H1 (cell line): ENCODE data around the gene STX11.

ENCODE experiments used
- ATF2 ChIP-seq: IDR thresholded peaks from 2 replicates; pipeline ENCODE4 v1.6.1; 2012; ENCODE audit warnings: low read length, inconsistent platforms
- BRCA1 ChIP-seq: IDR thresholded peaks from 2 replicates; pipeline ENCODE4 v1.6.1; 2012; ENCODE audit warnings: low read depth, low read length, improper control_type of control experiment
- CTCF ChIP-seq, 3 experiments: IDR thresholded peaks; 1 replicate in 2 of 3; 2 replicates in 1 of 3; pipeline versions ENCODE4 v1.5.1 to v1.6.1; 2011; ENCODE audit warnings: low read length in 3 of 3, mild to moderate bottlenecking in 3 of 3, inconsistent platforms in 2 of 3, low read depth in 1 of 3, moderate library complexity in 1 of 3; ENCODE audit not compliant: insufficient read depth in 1 of 3; ENCODE audit errors: control extremely low read depth in 1 of 3
- E2F6 ChIP-seq: IDR thresholded peaks from 2 replicates; pipeline ENCODE4 v1.6.1; 2012; ENCODE audit warnings: inconsistent platforms
- EGR1 ChIP-seq: IDR thresholded peaks from 2 replicates; pipeline ENCODE4 v1.6.1; 2011; ENCODE audit warnings: low read depth, low read length, borderline replicate concordance
- EP300 ChIP-seq, 2 experiments: IDR thresholded peaks; 1 replicate in 1 of 2; 2 replicates in 1 of 2; pipeline ENCODE4 v1.6.1; 2011 to 2012; ENCODE audit warnings: low read depth in 2 of 2, low read length in 2 of 2, mild to moderate bottlenecking in 2 of 2, borderline replicate concordance in 1 of 2, inconsistent platforms in 1 of 2, moderate library complexity in 1 of 2
- MAFK ChIP-seq: IDR thresholded peaks from 2 replicates; pipeline ENCODE4 v1.6.1; 2012; ENCODE audit warnings: low read depth, mild to moderate bottlenecking, improper control_type of control experiment, low read length
- MAX ChIP-seq: IDR thresholded peaks from 2 replicates; pipeline ENCODE4 v1.6.1; 2012; ENCODE audit warnings: inconsistent platforms
- POLR2A ChIP-seq, 2 experiments: IDR thresholded peaks; 1 replicate in 1 of 2; 2 replicates in 1 of 2; pipeline ENCODE4 v1.6.1; 2011; ENCODE audit warnings: low read depth in 2 of 2, low read length in 2 of 2, mild to moderate bottlenecking in 2 of 2; ENCODE audit errors: control extremely low read depth in 1 of 2
- POU5F1 ChIP-seq: IDR thresholded peaks from 2 replicates; pipeline ENCODE4 v1.6.1; 2011; ENCODE audit warnings: low read depth, mild to moderate bottlenecking, low read length, moderate library complexity
- SIN3A ChIP-seq, 2 experiments: IDR thresholded peaks in 1 of 2; conservative IDR thresholded peaks in 1 of 2; 2 replicates each; pipeline ENCODE4 v1.6.1; 2011 to 2012; ENCODE audit warnings: low read length in 2 of 2, improper control_type of control experiment in 1 of 2, low read depth in 1 of 2, mild to moderate bottlenecking in 1 of 2
- SP1 ChIP-seq: IDR thresholded peaks from 2 replicates; pipeline ENCODE4 v1.6.1; 2011; ENCODE audit warnings: low read depth, low read length
- TAF1 ChIP-seq: IDR thresholded peaks from 2 replicates; pipeline ENCODE4 v1.6.1; 2011; ENCODE audit warnings: mild to moderate bottlenecking, low read depth, low read length
- USF2 ChIP-seq: IDR thresholded peaks from 2 replicates; pipeline ENCODE4 v1.6.1; 2011; ENCODE audit warnings: low read length, improper control_type of control experiment

- TF ChIP-seq CTCF (IDR thresholded peaks at IDR 0.05; ENCODE audit: control extremely low read depth in 1 of 3, insufficient read depth in 1 of 3, low read depth in 1 of 3, low read length in 3 of 3): no peak
- TF ChIP-seq MAFK: no peak
- no peak for TF ChIP-seq MAX
- no peak for TF ChIP-seq ATF2
- no peak for TF ChIP-seq E2F6
- no peak for TF ChIP-seq SIN3A (conservative IDR thresholded peaks at IDR 0.05 in 1 of 2, IDR thresholded peaks at IDR 0.05 in 1 of 2; ENCODE audit: low read depth in 1 of 2, low read length in 2 of 2)
- TF ChIP-seq TAF1: no peak
- no peak for TF ChIP-seq EP300 (IDR thresholded peaks at IDR 0.05; ENCODE audit: borderline replicate concordance in 1 of 2, low read depth in 2 of 2, low read length in 2 of 2)
- no peak for TF ChIP-seq POLR2A (IDR thresholded peaks at IDR 0.05; ENCODE audit: control extremely low read depth in 1 of 2, low read depth in 2 of 2, low read length in 2 of 2)
- no peak for TF ChIP-seq POU5F1
- TF ChIP-seq BRCA1: no peak
- no peak for TF ChIP-seq EGR1
- TF ChIP-seq USF2: no peak
- no peak for TF ChIP-seq SP1
Observed at GRCh38 chr6:144155529-144155928, 5.2 kb downstream of the STX11 start.
